Measurements from ENCODE around the gene RNF144A.

DNA sequence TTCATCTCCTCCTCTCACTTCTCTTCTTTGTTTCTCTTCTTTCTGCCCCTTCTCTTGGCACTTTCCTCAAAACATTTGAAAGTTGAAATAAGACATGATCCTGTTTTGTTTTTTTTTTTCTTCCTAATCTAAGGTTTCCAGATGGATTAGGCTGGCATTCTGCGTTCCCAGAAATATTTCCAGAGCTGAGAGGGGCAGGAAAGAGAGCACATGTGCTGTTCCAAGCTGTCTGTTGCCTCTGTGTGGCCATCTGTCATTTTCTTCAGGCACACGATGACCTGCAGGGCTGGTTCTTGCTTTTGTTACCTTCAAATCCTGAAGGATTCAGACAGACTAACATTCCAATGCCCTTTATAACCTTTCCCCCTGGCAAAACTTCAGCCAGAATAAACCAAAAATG, 142.9 kb downstream of the RNF144A start:
- TF ChIP-seq CTCF (IDR thresholded peaks at IDR 0.05) (no peak), MXI1 (IDR thresholded peaks at IDR 0.05; ENCODE audit: low read depth, low read length) (no peak; the same call in 1 of the 2 replicates), POLR2AphosphoS5 (IDR thresholded peaks at IDR 0.05; ENCODE audit: low read depth, low read length) (no peak), USF1 (IDR thresholded peaks at IDR 0.05; ENCODE audit: borderline replicate concordance, low read depth) (no peak), EP300 (IDR thresholded peaks at IDR 0.05; ENCODE audit: borderline replicate concordance in 1 of 2, low read depth in 1 of 2, low read length in 1 of 2) (peak in 1 of 2 experiments; percentile 17; a peak in 1 of 4 replicates), TAF1 (IDR thresholded peaks at IDR 0.05; ENCODE audit: borderline replicate concordance, low read depth, low read length) (no peak), FOXJ3 (CRISPR knock-in tag; IDR thresholded peaks at IDR 0.05) (no peak), SIN3A (IDR thresholded peaks at IDR 0.05; ENCODE audit: borderline replicate concordance, low read depth, low read length) (no peak), GATA2 (CRISPR knock-in tag; IDR thresholded peaks at IDR 0.05) (no peak), JUND (IDR thresholded peaks at IDR 0.05) (no peak), RFX5 (IDR thresholded peaks at IDR 0.05; ENCODE audit: low read length) (no peak)
- TF ChIP-seq, protein P1, sequence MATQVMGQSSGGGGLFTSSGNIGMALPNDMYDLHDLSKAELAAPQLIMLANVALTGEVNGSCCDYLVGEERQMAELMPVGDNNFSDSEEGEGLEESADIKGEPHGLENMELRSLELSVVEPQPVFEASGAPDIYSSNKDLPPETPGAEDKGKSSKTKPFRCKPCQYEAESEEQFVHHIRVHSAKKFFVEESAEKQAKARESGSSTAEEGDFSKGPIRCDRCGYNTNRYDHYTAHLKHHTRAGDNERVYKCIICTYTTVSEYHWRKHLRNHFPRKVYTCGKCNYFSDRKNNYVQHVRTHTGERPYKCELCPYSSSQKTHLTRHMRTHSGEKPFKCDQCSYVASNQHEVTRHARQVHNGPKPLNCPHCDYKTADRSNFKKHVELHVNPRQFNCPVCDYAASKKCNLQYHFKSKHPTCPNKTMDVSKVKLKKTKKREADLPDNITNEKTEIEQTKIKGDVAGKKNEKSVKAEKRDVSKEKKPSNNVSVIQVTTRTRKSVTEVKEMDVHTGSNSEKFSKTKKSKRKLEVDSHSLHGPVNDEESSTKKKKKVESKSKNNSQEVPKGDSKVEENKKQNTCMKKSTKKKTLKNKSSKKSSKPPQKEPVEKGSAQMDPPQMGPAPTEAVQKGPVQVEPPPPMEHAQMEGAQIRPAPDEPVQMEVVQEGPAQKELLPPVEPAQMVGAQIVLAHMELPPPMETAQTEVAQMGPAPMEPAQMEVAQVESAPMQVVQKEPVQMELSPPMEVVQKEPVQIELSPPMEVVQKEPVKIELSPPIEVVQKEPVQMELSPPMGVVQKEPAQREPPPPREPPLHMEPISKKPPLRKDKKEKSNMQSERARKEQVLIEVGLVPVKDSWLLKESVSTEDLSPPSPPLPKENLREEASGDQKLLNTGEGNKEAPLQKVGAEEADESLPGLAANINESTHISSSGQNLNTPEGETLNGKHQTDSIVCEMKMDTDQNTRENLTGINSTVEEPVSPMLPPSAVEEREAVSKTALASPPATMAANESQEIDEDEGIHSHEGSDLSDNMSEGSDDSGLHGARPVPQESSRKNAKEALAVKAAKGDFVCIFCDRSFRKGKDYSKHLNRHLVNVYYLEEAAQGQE (IDR thresholded peaks at IDR 0.05; ENCODE audit: low read depth, low read length), result no peak
- TF ChIP-seq, protein P2, sequence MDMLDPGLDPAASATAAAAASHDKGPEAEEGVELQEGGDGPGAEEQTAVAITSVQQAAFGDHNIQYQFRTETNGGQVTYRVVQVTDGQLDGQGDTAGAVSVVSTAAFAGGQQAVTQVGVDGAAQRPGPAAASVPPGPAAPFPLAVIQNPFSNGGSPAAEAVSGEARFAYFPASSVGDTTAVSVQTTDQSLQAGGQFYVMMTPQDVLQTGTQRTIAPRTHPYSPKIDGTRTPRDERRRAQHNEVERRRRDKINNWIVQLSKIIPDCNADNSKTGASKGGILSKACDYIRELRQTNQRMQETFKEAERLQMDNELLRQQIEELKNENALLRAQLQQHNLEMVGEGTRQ (IDR thresholded peaks at IDR 0.05; ENCODE audit: borderline replicate concordance, low read depth, low read length), result no peak
